ENCODE data around the gene TRAPPC10.

The TRAPPC10 gene

DNA sequence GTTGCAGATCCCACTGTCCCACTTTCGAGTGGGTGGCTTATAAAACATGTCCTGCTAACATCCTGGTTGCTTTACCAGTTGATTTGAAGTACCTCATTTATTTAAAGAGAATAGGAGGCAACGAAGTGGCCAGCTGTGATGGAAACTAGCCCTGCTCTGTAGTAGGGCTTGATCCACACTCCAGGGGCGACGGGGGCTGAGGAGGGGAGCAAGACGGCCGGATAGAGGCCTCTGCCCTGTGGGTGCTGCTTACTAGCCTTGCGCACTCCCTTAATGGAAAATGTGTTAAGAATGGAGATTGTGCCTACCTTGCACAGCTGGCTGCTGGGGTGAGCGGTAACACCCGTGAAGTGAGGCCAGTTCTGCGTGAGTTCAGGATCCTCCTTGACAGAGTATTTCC is 54.0 kb downstream of the TRAPPC10 start:
- Histone ChIP-seq H3K36me3 (ENCODE audit: control insufficient read depth, low read length) (peaks cover 77% of the 10 kb centered on the region), H4K20me1 (ENCODE audit: control insufficient read depth, insufficient read depth, low read depth, low read length) (no peaks in the 10 kb centered on the region), H3K4me2 (ENCODE audit: low read length) (no peak overlapping the region), H3F3A (ENCODE audit: control insufficient read depth, insufficient read depth) (no peaks in the 10 kb centered on the region), H3K79me2 (ENCODE audit: control insufficient read depth, low read length) (peaks cover 13% of the 10 kb centered on the region; the same call in 1 of the 2 replicates), H3K27me3 (ENCODE audit: control insufficient read depth, low read length) (no peaks in the 10 kb centered on the region), H3K9me3 (ENCODE audit: control insufficient read depth, insufficient read depth, low read length) (no peaks in the 10 kb centered on the region), H3K27ac (ENCODE audit: low read depth, low read length) (no peak overlapping the region), H3K9me2 (replicated peaks; ENCODE audit: control insufficient read depth, low read length) (no peaks in the 10 kb centered on the region), H3K4me3 (ENCODE audit: low read length) (no peak overlapping the region), H3K4me1 (ENCODE audit: control insufficient read depth, low read length) (peaks cover 6% of the 10 kb centered on the region; the same call in 1 of the 2 replicates)
- no peak for TF ChIP-seq EZH2phosphoT487 (IDR thresholded peaks at IDR 0.05; ENCODE audit: borderline replicate concordance, low read length)
- TF ChIP-seq, protein P1, sequence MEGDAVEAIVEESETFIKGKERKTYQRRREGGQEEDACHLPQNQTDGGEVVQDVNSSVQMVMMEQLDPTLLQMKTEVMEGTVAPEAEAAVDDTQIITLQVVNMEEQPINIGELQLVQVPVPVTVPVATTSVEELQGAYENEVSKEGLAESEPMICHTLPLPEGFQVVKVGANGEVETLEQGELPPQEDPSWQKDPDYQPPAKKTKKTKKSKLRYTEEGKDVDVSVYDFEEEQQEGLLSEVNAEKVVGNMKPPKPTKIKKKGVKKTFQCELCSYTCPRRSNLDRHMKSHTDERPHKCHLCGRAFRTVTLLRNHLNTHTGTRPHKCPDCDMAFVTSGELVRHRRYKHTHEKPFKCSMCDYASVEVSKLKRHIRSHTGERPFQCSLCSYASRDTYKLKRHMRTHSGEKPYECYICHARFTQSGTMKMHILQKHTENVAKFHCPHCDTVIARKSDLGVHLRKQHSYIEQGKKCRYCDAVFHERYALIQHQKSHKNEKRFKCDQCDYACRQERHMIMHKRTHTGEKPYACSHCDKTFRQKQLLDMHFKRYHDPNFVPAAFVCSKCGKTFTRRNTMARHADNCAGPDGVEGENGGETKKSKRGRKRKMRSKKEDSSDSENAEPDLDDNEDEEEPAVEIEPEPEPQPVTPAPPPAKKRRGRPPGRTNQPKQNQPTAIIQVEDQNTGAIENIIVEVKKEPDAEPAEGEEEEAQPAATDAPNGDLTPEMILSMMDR (IDR thresholded peaks at IDR 0.05; ENCODE audit: low read depth, low read length, poor library complexity, severe bottlenecking): no peak

- Histone ChIP-seq H3K27ac (ENCODE audit: low read depth, low read length) (no peak overlapping the region), H3K4me2 (ENCODE audit: low read length) (no peak overlapping the region), H3K36me3 (ENCODE audit: control insufficient read depth, low read length) (peaks cover 80% of the 10 kb centered on the region), H3K9me2 (replicated peaks; ENCODE audit: control insufficient read depth, low read length) (no peaks in the 10 kb centered on the region), H3K9me3 (ENCODE audit: control insufficient read depth, insufficient read depth, low read length) (no peaks in the 10 kb centered on the region), H4K20me1 (ENCODE audit: control insufficient read depth, insufficient read depth, low read depth, low read length) (no peaks in the 10 kb centered on the region), H3K79me2 (ENCODE audit: control insufficient read depth, low read length) (peaks cover 13% of the 10 kb centered on the region; the same call in 1 of the 2 replicates), H3K27me3 (ENCODE audit: control insufficient read depth, low read length) (no peaks in the 10 kb centered on the region), H3K4me3 (ENCODE audit: low read length) (no peak overlapping the region), H3F3A (ENCODE audit: control insufficient read depth, insufficient read depth) (no peaks in the 10 kb centered on the region), H3K4me1 (ENCODE audit: control insufficient read depth, low read length) (peaks cover 6% of the 10 kb centered on the region; the same call in 1 of the 2 replicates)
- TF ChIP-seq, protein P1 (IDR thresholded peaks at IDR 0.05; ENCODE audit: low read depth, low read length, poor library complexity, severe bottlenecking): no peak
- TF ChIP-seq EZH2phosphoT487 (IDR thresholded peaks at IDR 0.05; ENCODE audit: borderline replicate concordance, low read length): no peak
These were observed 55.1 kb downstream of the TRAPPC10 start for GRCh38 chr21:44067011-44067839.

DNA sequence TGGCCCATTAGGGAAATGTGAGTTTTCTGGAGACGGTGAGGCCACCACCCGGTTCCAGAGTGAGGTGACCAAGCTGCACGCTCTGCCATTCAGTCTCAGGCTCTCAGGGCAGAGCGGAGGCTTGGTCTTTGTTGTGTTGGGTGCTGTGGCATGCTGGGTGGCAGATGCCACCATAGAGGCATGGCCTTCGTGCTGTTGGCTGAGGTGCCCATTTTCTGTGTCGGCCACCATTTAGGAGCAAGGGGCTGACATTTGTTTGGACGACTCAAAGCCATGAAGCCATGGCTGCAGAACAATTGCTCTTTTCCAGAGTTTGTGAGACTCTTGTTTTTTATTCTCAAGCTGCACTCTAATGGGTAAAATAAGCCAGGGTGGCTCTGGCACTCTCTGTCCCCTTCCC is 58.3 kb downstream of the TRAPPC10 start:
- Histone ChIP-seq H3F3A (ENCODE audit: control insufficient read depth, insufficient read depth) (no peaks in the 10 kb centered on the region), H3K27ac (ENCODE audit: low read depth, low read length) (no peak overlapping the region), H3K9me2 (replicated peaks; ENCODE audit: control insufficient read depth, low read length) (no peaks in the 10 kb centered on the region), H3K4me1 (ENCODE audit: control insufficient read depth, low read length) (peaks cover under 1% of the 10 kb centered on the region; the same call in 1 of the 2 replicates), H3K9me3 (ENCODE audit: control insufficient read depth, insufficient read depth, low read length) (no peaks in the 10 kb centered on the region), H3K79me2 (ENCODE audit: control insufficient read depth, low read length) (peaks cover 8% of the 10 kb centered on the region; the same call in 1 of the 2 replicates), H3K27me3 (ENCODE audit: control insufficient read depth, low read length) (no peaks in the 10 kb centered on the region), H3K36me3 (ENCODE audit: control insufficient read depth, low read length) (peaks cover 75% of the 10 kb centered on the region), H4K20me1 (ENCODE audit: control insufficient read depth, insufficient read depth, low read depth, low read length) (no peaks in the 10 kb centered on the region), H3K4me3 (ENCODE audit: low read length) (no peak overlapping the region), H3K4me2 (ENCODE audit: low read length) (no peak overlapping the region)
- TF ChIP-seq, protein P1 (IDR thresholded peaks at IDR 0.05; ENCODE audit: low read depth, low read length, poor library complexity, severe bottlenecking): no peak
- TF ChIP-seq EZH2phosphoT487 (IDR thresholded peaks at IDR 0.05; ENCODE audit: borderline replicate concordance, low read length): no peak
